Panc1 (cell line): ENCODE measurements around the gene POU2AF1. TPM values are rescaled to one million over a fixed set of nuclear protein-coding genes. Genes with fewer than 3 reads are reported as not detected.

Experiments
- ATAC-seq: fragments of 200-7000 bp; cut with Tn5 transposase; 2 replicates; pipeline ENCODE4 v1.9.1; 2020; ENCODE audit warnings: mild to moderate bottlenecking, moderate library complexity
- BruUV-seq: library from RNA; stranded (reverse); fragments of 400-500 nt; replicated peaks from 2 replicates; lab custom pipeline; 2021; lab: Mats Ljungman, UMichigan
- CTCF ChIA-PET: fragments of 300-600 bp; sonication (Branson Sonifier 250); formaldehyde crosslinking; loops from one replicate; lab custom pipeline; 2022; ENCODE audit warnings: antibody characterized with exemption; lab: Charles Lee
- POLR2A ChIA-PET: fragments of 300-600 bp; sonication (Branson Sonifier 250); formaldehyde crosslinking; loops from one replicate; lab custom pipeline; 2022; ENCODE audit warnings: antibody characterized with exemption; lab: Charles Lee
- DNase-seq: peaks from one replicate; pipeline ENCODE4 v3.0.0-alpha.2; 2010; ENCODE audit warnings: low read depth, low spot score
- H3K27ac ChIP-seq: 2 replicates; pipeline ENCODE4 v1.5.1; 2011; ENCODE audit warnings: mild to moderate bottlenecking, low read length, inconsistent platforms
- H3K27me3 ChIP-seq: fragments of 200-500 bp; sonication (Bioruptor generic); 2 replicates; pipeline ENCODE4 v1.6.0; 2014; ENCODE audit warnings: low read length, inconsistent platforms; ENCODE audit not compliant: control insufficient read depth, insufficient read depth
- H3K36me3 ChIP-seq: fragments of 200-500 bp; sonication (Bioruptor generic); 2 replicates; pipeline ENCODE4 v1.5.1; 2014; ENCODE audit warnings: inconsistent platforms, mild to moderate bottlenecking, low read length, moderate library complexity; ENCODE audit not compliant: control insufficient read depth, insufficient read depth
- H3K4me1 ChIP-seq: 2 replicates; pipeline ENCODE4 v1.5.1; 2011; ENCODE audit warnings: inconsistent platforms, mild to moderate bottlenecking, low read length, moderate library complexity; ENCODE audit not compliant: control insufficient read depth, insufficient read depth
- H3K4me3 ChIP-seq, 2 experiments: 2 replicates each; pipeline ENCODE4 v1.5.1; 2011 to 2012; ENCODE audit warnings: low read depth in 2 of 2, low read length in 2 of 2, mild to moderate bottlenecking in 2 of 2, inconsistent platforms in 1 of 2, moderate library complexity in 1 of 2
- H3K9me3 ChIP-seq: fragments of 200-500 bp; sonication (Bioruptor generic); 2 replicates; pipeline ENCODE4 v1.5.1; 2014; ENCODE audit warnings: low read depth, mild to moderate bottlenecking, inconsistent platforms, low read length, moderate library complexity; ENCODE audit not compliant: control insufficient read depth, insufficient read depth
- CTCF ChIP-seq: fragments of 450-650 bp; IDR thresholded peaks from 2 replicates; pipeline ENCODE4 v1.5.1; 2017; ENCODE audit warnings: mild to moderate bottlenecking
- POLR2AphosphoS5 ChIP-seq: IDR thresholded peaks from 2 replicates; pipeline ENCODE4 v1.6.1; 2012; ENCODE audit warnings: mild to moderate bottlenecking, low read depth, low read length, moderate library complexity
- SIN3A ChIP-seq: IDR thresholded peaks from 2 replicates; pipeline ENCODE4 v1.6.1; 2012; ENCODE audit warnings: low read depth, mild to moderate bottlenecking, low read length, moderate library complexity, borderline replicate concordance; ENCODE audit not compliant: insufficient read depth
- TCF7L2 ChIP-seq: IDR thresholded peaks from 2 replicates; pipeline ENCODE4 v1.6.1; 2011; ENCODE audit warnings: mild to moderate bottlenecking, low read depth, low read length, inconsistent platforms
- in situ Hi-C: cut with HindIII; loops from 2 replicates; pipeline ENCODE4 v1.10.0; 2016; ENCODE audit warnings: low sequenced_read_pairs, low pct_unique_long_range_greater_than_20kb
- intact Hi-C: fragments of 100-400 bp; cut with micrococcal nuclease; formaldehyde crosslinking; loops from one replicate; pipeline ENCODE4 v1.10.0; 2022; ENCODE audit not compliant: unreplicated experiment
- total RNA-seq: library from RNA; stranded (reverse); gene quantifications from one replicate; pipeline ENCODE4 v1.2.1, GENCODE V29; 2021; ENCODE audit not compliant: unreplicated experiment
- TF ChIP-seq, protein P1 (sequence below), 2 experiments: IDR thresholded peaks; 2 replicates each; pipeline ENCODE4 v1.6.1; 2011 to 2012; ENCODE audit warnings: low read depth in 2 of 2, control low read depth in 1 of 2, low read length in 1 of 2, mild to moderate bottlenecking in 1 of 2, moderate library complexity in 1 of 2; ENCODE audit not compliant: insufficient read depth in 1 of 2

Gene POU2AF1
- total RNA-seq, 1 experiment from 2014 or later = 0.18 TPM

DNA sequence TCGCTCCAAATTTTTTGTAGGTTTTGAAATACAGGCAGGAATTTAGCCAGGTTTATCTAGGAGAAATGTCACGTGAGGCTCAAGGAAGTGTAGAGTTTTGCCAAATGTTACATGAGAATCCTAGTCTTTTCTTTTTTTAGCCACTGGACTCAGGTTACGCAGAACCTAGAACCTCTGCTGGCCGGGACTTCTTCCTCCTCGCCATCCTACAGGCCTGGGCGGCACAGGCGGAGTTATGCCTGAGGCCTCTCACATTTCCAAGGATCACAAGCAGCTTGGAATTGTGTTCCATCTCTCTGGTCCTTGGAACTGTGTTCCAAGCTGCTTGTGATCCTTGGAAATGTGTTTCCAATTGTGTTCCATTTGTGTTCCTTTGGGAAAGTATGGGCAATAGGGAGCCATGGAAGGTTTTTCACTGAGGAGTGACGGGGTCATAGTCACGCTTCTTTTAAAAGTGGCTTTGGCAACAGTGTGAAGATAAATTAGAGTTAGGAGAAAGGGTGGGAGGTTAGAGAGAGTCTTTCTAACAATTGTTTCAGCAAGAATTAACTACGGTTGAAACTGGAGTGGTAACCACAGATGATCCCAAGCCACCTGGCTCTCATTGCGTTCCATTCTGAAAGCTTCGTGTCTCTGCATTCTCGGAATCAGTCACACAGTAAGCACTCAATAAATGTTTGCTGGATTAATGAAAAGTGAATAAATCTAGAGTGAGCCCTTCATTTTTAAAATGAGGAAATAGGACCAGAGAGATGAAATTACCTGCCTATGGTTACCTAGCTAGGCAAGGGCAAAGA, 12.5 kb upstream of the POU2AF1 start:
- peaks cover 2% of the 10 kb centered on the region; the same call in 1 of the 2 replicates for H3K27me3 ChIP-seq
- no peaks in the 10 kb centered on the region for H3K4me1 ChIP-seq
- TF ChIP-seq POLR2AphosphoS5 (no peak), TCF7L2 (no peak), CTCF (no peak), SIN3A (no peak)
- TF ChIP-seq, protein P1, sequence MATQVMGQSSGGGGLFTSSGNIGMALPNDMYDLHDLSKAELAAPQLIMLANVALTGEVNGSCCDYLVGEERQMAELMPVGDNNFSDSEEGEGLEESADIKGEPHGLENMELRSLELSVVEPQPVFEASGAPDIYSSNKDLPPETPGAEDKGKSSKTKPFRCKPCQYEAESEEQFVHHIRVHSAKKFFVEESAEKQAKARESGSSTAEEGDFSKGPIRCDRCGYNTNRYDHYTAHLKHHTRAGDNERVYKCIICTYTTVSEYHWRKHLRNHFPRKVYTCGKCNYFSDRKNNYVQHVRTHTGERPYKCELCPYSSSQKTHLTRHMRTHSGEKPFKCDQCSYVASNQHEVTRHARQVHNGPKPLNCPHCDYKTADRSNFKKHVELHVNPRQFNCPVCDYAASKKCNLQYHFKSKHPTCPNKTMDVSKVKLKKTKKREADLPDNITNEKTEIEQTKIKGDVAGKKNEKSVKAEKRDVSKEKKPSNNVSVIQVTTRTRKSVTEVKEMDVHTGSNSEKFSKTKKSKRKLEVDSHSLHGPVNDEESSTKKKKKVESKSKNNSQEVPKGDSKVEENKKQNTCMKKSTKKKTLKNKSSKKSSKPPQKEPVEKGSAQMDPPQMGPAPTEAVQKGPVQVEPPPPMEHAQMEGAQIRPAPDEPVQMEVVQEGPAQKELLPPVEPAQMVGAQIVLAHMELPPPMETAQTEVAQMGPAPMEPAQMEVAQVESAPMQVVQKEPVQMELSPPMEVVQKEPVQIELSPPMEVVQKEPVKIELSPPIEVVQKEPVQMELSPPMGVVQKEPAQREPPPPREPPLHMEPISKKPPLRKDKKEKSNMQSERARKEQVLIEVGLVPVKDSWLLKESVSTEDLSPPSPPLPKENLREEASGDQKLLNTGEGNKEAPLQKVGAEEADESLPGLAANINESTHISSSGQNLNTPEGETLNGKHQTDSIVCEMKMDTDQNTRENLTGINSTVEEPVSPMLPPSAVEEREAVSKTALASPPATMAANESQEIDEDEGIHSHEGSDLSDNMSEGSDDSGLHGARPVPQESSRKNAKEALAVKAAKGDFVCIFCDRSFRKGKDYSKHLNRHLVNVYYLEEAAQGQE (IDR thresholded peaks at IDR 0.05; ENCODE audit: insufficient read depth in 1 of 2, low read depth in 2 of 2, low read length in 1 of 2) = no peak
- no peaks in the 10 kb centered on the region for H3K36me3 ChIP-seq
- CTCF ChIA-PET = interaction anchor here (0.6 kb wide), 1 partner anchor 59 kb away, joined by 5 read pairs; no protein-coding TSS in a partner anchor
- H3K9me3 ChIP-seq = no peaks in the 10 kb centered on the region
- DNase-seq (no peak), ATAC-seq (no peak)
- BruUV-seq = no TSS peak
- in situ Hi-C loops (no loop called here), intact Hi-C loops (no loop called here)
- no peak overlapping the region for H3K27ac ChIP-seq
- no peak overlapping the region for H3K4me3 ChIP-seq
- POLR2A ChIA-PET = no interaction called here

DNA sequence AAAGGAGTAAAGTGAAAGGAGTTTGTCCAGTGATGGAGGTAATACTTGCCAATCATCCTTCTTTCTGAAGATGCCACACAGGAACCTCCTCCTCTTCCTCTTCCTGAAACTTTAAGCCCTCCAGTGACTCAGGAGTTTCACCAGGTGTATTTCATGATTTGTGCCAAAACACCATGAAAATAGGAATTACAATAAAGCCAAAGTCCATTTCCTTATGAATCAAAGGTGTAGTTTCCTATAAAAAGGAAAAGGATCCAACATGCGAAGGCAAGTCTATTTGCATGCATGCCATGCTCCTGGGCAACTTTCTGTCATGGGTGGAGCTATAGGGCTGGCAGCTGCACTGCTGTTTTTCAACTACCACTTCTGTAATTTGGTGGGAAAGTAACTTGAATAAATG, 9.8 kb upstream of the POU2AF1 start:
- ChIA-PET POLR2A (no interaction called here), CTCF (no interaction called here)
- in situ Hi-C loops (no loop called here), intact Hi-C loops (no loop called here)
- TF ChIP-seq POLR2AphosphoS5 (no peak), SIN3A (no peak), TCF7L2 (no peak), CTCF (no peak)
- TF ChIP-seq, protein P1 (IDR thresholded peaks at IDR 0.05; ENCODE audit: insufficient read depth in 1 of 2, low read depth in 2 of 2, low read length in 1 of 2) = no peak
- Histone ChIP-seq H3K36me3 (no peaks in the 10 kb centered on the region), H3K27ac (no peak overlapping the region), H3K9me3 (no peaks in the 10 kb centered on the region), H3K4me1 (no peaks in the 10 kb centered on the region), H3K27me3 (peaks cover 2% of the 10 kb centered on the region; the same call in 1 of the 2 replicates), H3K4me3 (no peak overlapping the region)
- ATAC-seq = no peak
- no peak for DNase-seq
- no TSS peak for BruUV-seq
